ENCODE measurements around the gene ADAMTSL1.

ADAMTSL1 gene

DNA sequence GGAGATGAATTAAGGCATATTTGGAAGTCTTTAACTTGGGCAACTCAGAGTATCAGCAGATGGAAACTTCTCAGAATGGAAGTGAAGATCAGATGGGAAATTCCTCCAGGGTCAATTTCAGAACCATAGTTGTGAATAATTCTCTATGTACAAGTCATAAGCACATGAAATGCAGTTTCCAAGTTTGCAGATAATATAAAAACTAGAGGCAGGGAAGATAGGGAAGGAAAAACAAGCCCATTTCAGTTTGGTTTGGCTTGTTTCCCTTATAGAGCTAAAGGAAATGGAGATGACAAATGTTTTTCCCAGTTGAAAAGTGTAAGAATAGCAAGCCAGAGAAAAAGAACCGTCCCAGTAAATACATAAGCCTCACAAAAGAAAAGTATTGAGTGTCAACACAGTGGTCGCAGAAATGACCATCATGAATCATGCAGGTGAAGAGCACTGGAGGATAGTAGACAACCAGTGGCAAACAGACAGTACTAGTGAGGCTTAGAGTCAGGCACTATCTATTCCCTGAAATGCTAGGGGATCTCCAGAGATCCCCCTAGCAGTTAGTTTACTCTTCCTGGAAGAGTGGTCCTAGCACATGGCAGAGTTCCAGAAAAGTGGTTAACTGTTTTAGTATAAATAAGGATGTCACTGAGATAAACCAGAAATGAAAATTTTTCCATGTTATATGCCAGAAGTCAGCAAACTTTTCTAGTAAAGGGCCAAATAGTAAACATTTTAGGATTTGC is 313.1 kb downstream of the ADAMTSL1 start:
- no peak for DNase-seq

DNA sequence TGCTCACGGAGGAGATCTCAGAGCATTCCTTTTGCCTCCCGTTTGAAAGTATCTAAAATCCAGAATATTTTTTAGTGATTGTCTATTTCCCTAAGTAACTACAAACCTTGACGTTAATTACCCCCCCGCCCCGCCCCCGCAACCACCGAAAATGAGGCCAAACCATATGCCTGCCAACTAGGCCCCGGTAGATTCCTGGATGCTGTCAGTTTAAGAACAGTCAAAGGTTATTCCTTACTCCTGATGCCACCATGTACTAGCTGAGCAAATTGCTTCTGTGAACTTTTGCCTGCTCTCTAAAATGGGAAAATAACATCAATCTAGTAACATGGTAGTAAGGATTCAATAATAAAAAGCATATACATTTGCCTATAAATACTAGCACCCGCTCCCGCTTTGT is 314.3 kb downstream of the ADAMTSL1 start:
- DNase-seq, result no peak

- DNase-seq, result no peak
These were observed 317.1 kb downstream of the ADAMTSL1 start for GRCh38 chr9:18791074-18791473.

- DNase-seq, result no peak
These were observed 319.2 kb downstream of the ADAMTSL1 start for GRCh38 chr9:18793122-18793521.

- no peak for DNase-seq
These were observed 322.2 kb downstream of the ADAMTSL1 start for GRCh38 chr9:18795947-18796671.

GRCh38 chr9:18796696-18797270 is 322.8 kb downstream of the ADAMTSL1 start:
- no peak for DNase-seq

GRCh38 chr9:18798106-18798505 is 324.2 kb downstream of the ADAMTSL1 start:
- DNase-seq, result no peak

DNA sequence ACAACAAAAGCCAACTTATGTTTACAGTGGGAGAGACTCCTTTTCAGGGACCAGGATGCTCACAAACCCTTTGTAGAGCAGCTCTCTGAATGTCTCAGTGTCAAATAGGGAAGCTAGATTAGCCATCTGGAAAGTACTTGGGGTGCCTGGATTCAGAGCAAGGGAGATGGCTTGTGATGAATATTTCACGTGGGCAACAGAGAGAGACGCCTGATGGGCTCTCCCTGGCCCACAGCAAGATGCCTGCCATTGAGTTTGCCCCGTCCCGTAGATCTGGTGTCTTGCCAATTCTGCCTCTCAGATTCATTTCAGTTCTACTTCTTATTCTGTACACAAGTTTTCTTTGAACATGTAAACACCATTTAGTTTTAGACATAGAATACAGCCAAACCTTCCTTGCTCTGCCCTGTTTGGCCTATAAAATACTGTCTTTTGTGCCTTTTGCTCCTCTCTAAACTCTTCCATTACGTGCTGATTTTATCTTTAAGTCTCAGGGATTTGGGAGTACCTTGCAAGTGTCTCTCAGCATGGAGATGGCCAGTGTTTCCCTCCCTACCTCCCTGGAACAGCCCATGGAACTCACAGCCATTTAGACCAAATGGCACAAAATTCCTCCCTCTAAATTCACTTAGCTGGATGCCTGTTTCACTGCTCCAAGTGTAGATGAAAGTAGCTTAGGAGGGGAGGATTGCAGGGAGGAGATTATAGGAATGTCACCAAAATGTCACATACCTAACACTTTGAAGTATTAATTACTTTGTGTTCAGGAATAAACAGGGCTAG is 324.7 kb downstream of the ADAMTSL1 start:
- DNase-seq, result no peak

GRCh38 chr9:18799428-18799827 is 325.5 kb downstream of the ADAMTSL1 start:
- DNase-seq, result no peak

DNA sequence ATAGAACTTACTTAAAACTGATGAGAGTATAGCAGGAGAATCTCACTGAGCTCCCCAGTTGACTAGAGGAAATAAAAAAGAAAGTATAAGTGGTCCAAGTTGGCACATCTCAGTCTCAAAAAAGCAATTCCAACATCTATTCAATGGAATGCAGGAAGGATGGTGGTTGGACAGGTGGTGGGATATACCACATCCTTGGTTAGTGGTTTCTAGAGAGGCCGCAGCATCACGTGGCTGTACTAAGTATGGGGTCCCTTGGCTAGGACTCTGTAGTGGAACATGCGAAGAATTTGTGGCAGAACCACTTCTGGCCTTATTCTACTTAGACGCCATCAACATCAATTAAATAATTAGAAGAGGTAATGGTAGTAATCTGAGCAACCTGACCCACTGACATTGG is 326.6 kb downstream of the ADAMTSL1 start:
- no peak for DNase-seq

DNA sequence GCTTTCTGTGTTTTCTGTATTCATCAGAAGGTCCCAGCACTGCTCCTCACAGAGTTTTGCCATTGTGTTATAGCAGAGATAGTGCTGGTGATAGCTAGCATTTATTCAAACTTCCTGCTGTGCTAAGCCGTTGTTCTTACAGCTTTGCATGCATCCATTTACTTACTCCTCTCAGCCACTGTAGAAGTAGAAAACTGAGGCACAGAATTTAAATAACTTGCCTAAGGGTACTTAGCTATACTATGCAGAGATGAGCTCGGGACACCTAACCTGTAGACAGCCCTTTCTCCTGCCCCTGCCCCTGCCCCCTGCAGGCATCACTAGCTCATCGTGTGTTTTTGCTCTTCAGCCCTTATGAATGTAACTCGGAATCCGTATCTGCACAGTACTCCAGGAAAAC is 331.4 kb downstream of the ADAMTSL1 start:
- DNase-seq, result no peak

GRCh38 chr9:18806232-18807080 is 332.5 kb downstream of the ADAMTSL1 start:
- DNase-seq, result no peak

DNA sequence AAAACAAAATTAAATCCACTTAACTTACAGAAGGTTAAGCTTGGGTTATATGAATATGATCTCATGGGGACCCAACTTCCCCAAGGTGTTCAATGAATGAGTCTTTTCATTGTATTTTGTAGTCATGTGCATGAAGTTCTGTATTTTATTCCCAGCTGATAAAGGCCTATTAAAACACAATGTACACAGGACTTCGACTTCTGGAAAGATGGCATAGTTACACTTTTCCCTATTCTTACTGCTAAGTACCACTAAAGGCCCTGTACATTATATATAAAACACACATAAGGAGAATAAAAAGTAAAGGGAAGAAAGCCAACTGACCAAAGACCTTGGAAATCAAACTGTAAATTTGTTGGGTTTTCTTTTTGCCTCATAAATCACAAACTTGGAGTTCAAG is 336.6 kb downstream of the ADAMTSL1 start:
- no peak for DNase-seq

- no peak for DNase-seq
These were observed 337.2 kb downstream of the ADAMTSL1 start for GRCh38 chr9:18811171-18811570.

DNA sequence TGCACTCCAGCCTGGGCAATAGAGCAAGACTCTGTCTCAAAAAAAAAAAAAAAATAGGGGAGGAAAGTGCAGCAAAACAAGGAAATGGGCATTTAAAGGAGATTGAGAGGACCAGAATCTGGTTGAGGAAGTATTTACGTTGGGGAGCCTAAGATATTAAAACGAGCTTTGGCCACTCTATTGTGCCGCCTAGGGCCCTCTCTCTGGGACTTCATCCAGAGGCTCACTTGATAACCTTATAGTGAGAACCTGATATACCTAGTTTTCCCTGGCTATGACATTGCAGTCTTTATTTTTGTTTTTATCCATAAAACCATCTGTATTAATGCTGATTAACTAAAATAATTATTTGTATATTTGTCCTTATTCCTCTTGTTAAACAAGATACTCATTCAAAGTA is 345.5 kb downstream of the ADAMTSL1 start:
- no peak for DNase-seq

DNA sequence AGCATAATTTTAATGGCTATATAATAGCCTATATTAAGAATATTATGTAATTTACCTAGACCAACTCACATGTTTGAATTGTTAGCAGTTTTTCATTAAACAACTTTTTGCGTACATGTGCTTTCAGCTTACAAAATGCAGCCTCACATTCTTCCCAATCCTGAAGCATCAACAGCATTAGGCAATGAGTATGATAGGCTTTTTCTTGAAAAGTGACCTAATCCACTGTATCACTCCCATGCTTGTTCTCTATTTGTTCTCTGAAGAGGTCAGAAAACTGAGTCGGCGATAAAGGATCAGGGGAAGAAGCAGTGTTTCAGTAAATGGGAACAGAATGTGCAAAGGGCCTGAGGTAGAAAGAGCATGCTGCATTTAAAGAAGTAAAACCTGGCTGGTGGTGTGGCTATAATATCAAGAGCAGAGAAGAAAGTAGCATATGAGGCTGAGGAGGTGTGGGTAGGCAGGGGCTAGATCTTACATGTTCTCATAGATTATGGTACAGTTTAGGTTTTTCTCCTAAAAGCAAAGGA is 346.7 kb downstream of the ADAMTSL1 start:
- DNase-seq, result no peak

- DNase-seq, result no peak
These were observed 347.8 kb downstream of the ADAMTSL1 start for GRCh38 chr9:18821788-18822187.

DNA sequence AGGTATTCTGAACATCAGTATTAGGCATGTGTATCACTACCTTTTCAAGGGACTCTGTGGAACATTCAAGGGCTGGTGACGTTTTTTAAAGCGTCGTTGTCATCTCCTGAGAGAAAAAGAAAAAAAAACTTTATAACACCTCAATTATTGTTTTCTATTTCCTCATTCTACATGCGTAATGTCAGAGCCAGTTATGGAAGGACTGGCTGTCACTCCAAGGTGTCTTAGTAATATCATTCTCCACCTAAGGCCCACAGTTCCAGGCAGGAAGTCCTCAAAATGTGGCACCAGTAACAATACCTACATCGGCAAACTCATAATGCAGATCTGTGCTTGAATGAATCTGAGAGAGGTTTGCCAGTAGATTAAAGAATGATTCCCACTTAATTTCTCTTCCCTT is 348.9 kb downstream of the ADAMTSL1 start:
- DNase-seq, result no peak

GRCh38 chr9:18824095-18824666 is 350.2 kb downstream of the ADAMTSL1 start:
- no peak for DNase-seq

GRCh38 chr9:18825656-18826170 is 351.8 kb downstream of the ADAMTSL1 start:
- peak in 1 of 5 donors; percentile 8 for DNase-seq

- no peak for DNase-seq
These were observed 352.3 kb downstream of the ADAMTSL1 start for GRCh38 chr9:18826248-18826647.

Measured in T-helper 1 cell (primary cell).